ENCODE data around the gene RARB. TPM values are rescaled to one million over a fixed set of nuclear protein-coding genes. Genes with fewer than 3 reads are reported as not detected.

Gene RARB
- total RNA-seq, 1 experiment from 2014 or later: 7.1 TPM

DNA sequence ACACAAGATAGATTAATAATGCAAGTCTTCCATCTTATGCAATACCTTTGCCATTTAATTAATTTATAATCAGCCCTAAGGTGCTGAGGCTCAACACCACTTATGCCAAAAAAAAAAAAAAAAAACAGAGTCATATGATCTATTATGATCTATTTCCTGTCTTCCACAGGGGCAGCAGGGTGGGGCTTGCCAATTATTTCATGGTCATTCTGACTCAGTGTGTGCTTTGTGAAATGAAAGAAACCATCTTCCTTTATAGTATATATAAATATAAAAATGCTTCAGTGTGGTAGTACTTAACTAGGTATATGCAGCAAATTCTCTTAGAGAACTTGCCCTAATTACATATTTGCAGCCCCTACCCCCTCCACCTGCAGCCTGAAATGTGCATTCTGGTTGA is 7.2 kb upstream of the RARB start:
- no peak for DNase-seq (ENCODE audit: extremely low read depth, low read depth)

DNA sequence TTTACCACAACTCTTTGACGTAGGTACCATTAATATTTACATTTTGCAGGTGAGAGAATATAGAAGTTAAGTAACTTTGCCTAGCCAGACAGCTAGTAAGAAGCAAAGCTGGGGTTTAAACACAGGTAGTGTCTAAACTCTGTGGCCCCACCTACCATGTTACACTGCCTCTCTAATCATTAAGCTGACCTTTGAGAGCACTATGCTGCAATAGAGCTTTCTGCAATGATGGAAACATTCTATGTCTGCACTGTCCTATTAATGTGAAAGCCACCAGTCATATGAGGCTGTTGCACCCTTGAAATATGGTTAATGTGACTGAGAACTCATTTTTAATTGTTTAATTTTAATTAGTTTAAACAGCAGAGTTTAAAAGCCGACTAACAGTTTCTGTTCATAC is 6.3 kb upstream of the RARB start:
- no peak for DNase-seq (ENCODE audit: extremely low read depth, low read depth)

DNA sequence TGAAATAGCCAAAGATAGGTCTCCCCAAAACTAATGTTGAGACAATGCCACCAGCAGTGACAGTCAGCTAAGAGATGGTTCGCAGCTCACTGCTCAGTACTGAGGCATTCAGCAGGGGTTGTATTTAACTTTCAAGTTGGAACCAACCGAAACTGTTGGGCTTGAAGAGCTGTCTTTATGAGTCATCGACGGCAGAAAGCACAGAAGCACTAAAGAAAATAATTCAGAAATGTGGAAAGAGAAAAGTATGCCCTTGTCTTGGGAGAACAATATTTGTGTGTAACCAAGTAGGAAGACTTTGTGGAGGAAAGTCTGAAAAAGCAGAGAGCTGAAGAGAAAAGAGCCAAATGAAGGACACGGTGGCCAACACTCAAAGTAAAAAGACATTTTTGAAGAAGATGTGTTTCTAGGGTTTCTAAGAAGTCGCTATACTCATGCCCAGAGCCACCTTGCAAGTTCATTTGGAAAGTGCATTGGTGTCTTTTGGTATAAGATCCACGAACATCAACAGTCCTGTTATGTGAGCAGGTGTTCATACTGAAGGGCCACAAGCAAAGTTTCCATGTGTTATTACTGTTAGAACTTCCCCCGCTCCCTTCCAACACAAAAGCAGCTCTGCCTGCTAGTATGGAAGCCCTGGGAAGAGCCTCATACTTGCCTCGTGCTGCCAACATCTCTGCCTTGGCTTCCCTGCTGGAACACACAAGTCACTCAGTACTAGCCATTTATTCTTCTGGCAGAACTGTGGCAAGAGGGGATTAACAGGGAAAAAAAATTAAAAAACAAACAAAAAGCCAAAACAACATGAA is 4.1 kb upstream of the RARB start:
- DNase-seq (ENCODE audit: extremely low read depth, low read depth): no peak

DNA sequence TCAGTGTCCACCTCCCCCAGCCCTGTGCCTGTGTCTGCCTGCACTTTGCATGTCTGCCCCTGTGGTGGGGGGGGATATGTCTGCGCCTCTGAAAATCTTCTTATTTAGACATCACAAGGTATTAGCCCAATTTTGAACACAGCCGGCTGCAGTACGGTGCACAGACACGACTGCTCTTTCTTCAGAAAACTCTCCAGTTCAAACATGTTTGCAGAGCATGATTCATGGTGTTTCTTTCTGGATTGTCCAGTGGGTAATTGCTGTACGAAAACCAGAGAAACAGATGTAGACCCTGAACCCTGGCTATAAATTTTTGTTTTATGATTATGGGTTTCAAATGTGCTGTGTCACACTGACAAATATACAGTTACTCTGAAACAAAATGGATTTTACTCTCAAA is 3.4 kb upstream of the RARB start:
- DNase-seq (ENCODE audit: extremely low read depth, low read depth): no peak

DNA sequence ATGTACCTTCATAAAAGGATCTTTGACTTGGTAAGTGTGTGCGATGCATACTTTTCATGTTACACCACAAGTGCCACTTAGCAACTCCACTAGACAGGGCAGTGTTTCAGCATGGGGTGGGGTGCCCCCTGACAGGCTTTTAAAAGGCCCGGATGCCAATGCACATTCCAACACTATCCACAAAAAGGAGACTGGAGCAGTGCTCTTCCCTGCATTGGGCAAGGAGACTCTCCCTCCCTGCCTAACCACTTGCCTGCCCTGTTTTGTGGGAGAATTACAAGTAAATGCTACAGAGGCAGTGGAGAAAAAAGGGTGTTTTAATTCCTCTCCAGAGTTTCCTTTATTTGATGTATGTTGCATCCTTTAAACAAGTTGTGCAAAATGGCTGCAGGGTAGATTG is 1.7 kb upstream of the RARB start:
- DNase-seq (ENCODE audit: extremely low read depth, low read depth): peak; percentile 61

DNA sequence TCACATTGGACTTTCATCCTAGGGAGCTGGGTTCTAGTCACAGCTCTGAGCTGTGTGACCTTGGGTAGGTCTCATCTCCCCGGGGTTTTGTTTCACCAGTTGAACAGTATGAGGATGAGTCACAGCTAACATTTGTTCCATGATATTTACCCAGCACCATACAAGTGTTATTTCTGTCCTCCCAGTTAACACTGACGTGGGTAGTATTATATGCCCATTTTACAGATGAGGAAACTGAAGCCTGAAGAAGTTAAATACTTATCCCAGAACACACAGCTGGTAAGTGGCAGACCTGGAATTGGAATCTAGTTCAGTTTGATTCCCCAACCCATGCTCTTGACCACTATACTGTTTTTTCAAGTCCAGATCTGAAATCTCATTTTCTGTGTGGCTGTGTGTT is 908 bp upstream of the RARB start:
- peak; percentile 60 for DNase-seq (ENCODE audit: extremely low read depth, low read depth)

DNA sequence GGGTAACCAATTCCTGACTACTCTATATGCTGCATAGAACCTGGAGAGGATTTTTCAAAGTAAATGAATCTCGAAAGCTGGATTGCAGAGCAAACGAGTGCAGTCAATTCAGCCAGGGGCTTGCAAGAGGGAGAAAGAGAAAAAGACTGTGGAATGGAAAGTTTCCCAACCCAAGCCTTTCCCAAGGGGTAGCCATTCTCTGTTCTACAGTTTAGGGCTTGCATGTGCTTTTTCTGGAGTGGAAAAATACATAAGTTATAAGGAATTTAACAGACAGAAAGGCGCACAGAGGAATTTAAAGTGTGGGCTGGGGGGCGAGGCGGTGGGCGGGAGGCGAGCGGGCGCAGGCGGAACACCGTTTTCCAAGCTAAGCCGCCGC is 511 bp upstream of the RARB start:
- no peak for DNase-seq (ENCODE audit: extremely low read depth, low read depth)

DNA sequence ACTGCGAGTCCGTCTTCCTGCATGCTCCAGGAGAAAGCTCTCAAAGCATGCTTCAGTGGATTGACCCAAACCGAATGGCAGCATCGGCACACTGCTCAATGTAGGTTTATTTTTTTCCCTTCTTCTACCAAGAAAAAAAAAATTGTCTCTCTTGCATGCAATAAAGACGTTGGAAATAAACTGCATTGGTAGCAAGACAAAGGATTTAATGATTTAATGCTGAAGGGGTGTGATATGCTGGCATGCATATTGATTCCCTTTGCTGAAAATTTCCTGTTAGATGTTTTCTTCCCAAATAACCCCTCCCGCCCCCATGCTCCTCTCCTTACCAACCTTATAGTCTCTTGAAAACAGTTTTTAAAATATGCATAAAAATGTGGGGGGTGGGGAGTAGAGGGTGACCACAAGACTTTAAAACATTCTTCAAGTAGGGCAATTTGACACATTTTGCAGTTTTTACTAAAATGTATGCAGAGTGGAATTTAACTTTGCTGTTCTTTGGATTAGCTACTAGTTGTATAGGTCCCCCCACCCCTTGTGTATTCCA is 799 bp downstream of the RARB start:
- DNase-seq (ENCODE audit: extremely low read depth, low read depth): no peak

DNA sequence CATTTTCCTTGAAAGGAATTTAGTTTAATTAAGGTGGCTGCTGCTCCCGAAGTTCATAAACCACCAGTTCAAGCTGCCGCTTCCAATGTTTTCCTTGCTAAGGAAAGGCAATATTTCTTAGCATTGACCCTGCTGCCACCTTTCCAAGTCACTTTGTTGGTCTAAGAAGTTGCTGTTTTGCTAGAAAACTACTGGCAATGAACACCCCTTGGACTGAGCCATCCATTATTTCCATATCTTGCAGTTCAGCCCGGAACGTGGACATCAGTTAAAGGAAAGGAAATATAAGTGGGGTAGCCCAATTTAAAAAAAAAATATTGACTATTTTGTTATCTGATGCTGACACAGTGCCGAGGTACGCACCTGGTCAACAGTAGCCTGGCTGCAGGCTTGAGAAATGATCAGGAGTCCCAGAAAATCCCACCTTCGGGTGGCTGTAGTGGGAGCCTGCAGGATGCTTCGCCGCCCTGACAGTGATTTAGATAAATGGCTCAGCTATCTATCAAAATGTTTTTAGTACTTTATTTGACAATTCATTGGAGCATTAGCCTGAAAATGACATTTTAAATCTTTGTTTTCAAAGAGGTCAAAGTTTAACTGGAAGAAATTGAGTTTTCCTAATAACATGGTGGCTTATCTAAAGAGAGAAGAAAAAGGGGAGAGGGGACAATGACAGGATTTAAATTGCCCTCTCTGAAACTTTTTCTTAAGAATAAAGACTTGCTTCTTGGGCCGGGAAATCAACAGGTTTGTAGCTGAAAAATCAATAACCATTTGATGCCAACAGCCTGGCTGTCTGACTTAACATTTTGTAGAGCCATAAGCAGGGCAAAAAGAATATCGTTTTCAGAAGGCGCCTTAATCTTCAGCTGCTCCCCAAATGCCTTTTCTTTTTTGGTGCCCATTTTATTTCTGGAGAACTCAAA is 1.6 kb downstream of the RARB start:
- DNase-seq (ENCODE audit: extremely low read depth, low read depth): no peak

DNA sequence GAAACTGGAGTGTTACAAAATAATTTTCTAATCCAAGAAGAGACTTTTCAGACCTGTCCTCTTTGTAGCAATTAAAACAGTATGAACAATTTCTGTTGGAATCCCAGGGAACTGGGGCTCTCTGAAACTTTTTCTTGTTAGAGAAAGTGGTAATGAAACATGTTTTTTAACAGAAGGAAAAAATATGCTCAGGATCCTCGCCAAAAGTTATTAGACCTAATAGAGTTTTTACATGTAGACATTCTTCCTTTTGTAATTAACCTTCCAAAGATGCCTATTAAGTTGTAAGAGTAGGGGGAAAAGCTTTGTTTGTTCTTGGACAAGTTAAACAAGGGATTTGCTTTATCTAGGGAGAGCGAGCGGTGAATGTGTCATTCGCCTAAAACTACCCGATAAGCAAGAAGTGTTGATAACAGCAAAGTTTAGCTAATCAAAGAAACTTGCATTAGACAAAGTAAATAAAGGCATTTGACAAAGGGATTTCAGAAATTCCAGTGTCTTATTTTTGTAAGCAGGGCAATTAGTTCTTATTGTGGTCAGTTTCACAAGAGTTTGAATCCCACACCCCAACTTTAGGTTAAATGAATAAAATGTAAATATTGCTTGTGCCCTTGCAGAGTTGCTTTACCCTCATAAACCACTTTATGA is 2.3 kb downstream of the RARB start:
- no peak for DNase-seq (ENCODE audit: extremely low read depth, low read depth)

DNA sequence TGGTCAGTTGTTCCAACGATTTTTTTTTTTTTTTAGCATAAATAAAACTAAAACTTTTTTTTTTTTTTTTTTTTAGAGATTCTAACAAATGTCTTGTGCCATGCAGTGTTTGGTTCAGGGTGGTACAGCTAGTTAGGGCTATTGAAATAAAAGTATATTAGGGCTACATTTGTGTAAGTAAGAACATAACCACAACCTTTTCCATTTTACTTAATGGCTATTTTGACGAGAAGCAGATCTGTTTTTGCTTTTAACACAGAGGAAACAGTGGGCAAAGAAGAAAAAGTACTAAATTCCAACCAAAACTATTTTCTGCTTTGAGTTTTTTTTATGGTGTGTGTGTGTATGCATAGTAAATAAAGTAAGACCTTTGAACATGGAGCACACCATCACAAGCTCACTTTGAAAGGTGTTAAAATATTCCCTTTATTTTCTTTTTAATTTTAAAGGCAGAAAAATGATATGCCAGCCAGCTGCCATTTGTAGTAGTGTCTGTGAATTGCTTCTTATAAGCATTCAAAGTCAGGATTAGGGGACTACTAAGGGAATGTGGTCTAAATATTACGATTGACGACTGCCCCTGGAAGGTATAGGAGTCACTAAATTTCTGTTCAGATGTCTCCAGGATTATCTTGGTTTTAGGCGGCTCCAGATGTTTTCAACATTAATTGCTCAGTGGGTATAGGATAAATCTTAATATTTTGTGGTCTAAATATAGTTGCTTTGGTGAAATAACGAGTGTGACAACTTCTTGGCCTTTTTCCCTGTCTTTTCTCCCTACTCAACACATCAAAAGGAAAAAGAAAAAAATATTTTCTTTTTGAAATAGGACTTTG is 3.1 kb downstream of the RARB start:
- no peak for DNase-seq (ENCODE audit: extremely low read depth, low read depth)

DNA sequence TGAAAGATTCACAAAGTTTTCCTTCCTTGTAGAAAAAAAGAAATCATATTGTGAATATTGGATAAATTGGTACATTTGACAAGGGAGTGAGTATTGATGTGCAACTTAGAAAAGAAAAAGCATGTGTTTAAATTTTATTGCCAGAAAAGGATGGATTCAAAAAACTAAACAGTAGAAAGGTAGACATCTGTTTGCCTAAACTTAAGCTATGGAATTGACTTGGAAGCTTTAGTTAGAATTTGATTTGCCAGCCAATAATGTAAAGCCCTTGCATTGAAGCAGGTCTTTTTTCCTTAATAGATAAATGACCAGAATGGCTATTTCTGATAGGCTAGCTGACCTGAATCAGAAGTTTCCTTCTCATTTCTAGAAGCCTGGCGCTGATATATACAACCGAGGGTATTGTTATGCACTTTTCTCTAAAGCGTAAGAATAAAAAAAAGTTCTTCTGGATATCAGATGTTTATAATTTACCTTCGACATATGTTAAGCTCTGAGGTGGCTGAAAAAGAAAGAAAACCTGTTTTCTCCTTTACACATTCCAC is 4.2 kb downstream of the RARB start:
- DNase-seq (ENCODE audit: extremely low read depth, low read depth): no peak

DNA sequence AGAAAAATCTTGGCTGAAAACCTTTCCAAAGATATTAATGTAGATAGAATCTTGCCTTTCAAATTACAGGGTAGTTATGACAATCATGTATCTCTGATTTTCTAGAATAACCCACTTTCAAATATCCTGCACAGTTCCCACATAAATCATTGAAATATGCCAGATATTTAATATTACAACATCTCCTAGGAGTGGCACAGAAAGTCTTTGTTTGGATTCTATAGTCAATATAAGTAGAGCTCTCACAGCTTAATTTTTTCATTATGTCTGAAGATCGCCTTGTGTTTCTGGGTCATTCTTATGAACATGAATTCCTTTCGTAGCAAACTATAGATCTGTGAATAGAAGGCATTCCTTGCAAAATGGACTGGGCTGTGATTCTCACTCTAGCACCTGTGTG is 5.0 kb downstream of the RARB start:
- DNase-seq (ENCODE audit: extremely low read depth, low read depth): no peak

DNA sequence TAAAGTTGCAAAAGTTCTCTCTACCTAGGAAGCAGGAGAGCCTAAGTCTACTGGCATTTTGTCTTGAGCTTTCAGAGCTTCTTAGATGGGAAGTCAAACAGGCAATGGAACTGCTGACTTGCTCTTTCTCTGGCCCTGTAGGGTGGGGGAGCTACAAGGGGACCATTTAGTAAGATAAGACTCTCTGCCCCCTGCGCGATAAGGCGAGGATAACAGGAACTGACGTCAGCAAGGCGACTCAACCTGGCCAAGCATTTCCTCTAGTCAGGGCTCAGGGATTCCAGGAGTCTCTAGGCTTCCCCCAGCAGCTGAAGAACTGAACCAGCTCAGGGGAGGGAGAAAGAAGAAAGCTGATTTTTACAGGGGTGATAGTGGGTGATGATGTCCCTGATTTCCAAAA is 5.8 kb downstream of the RARB start:
- DNase-seq (ENCODE audit: extremely low read depth, low read depth): no peak

DNA sequence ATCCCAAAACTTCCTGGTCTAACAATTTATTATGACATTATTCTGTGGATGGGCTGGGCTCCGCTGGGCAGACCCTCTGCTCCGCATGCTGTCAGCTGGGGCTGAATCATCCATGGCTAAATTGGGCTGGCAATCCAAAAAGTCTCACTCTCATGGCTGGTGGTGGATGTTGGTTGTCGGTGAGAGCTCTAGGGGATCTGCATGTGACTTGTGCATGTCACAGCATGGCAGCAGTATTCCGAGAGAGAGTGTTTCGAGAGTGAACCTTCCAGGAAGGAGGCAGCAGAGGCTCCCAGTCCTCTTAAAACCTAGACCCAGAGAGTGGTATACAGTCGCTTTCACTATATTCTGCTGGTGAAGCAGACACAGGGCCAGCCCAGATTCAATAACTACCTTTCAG is 9.9 kb downstream of the RARB start:
- no peak for DNase-seq (ENCODE audit: extremely low read depth, low read depth)

DNA sequence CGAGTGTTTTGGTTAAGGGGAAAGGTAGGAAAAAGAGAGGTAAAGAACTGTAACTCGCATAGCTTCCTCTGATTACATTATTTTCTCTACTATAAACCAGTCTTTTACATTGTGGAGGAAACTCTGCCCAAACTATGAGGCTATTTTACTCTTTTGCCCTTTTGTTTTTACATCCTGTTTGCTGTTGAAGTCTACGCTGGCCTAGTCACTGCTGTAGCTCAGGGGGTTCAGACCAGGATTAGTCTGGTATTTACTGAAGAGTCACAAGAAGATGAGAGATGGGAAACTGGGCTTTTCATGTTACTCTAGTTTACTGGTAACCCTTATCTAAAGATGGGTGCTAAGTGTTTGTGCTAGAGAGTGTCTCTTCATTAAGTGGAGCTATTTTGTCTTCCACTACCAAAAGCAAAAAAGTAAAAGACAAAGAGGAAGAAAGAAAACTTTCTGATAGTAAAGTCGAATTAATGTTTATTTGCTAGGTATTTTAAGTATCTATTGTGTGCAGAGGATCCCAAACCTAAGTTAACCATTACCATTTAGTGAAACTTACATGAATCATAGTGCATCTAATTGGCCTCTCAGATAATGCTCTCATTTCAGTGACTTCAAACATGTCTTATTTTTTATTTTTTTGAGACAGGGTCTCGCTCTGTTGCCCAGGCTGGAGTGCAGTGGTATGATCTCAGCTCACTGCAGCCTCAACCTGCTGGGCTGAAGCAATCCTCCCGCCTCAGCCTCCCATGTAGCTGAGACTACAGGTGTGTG is 10.9 kb downstream of the RARB start:
- DNase-seq (ENCODE audit: extremely low read depth, low read depth): no peak

DNA sequence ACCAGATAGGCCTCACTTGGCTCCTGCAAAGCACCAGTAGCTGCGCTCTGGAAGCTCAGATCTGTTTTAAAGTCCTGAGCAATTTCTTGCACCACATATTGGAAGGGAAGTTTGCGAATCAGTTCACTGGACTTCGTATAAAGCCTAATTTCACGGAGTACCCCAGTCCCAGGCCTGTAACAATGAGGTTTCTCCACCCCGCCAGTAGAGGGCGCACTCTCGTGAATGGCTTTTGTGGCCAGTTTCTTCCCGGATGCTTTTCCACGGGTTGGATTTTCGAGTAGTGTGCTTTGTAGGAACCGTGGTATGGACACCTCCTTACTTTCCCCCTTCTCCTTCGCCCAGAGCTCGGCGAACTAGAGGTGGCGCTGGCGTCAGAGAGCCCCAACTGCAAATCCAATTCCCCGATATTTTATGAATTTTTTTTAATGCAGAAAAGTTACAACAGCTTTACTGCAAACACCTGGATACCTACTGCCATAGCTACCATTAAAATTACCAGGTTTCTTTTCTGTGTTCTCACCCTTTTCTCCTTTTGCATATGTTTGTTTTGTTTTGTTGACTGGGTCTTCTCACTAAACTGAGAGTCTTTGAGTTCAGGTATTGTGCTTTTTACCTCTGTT is 13.3 kb downstream of the RARB start:
- no peak for DNase-seq (ENCODE audit: extremely low read depth, low read depth)

DNA sequence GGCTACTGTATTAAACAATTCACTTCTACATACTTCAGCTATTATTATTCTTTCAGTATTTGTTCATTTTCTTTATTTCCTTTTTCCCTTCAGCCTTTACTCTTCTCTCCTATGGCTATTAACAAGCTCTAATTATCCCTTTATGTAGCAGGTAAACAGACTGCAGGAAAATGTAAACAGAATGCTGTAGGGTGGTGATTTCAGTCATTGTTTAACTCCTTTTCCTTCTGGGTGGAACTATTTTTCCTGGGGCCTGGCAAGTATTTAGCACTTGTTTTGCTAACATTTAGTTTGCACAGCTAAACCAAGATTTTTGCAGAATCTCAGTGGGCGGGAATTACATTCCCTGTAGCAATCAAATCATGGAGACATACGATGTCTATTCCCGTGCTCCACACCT is 14.4 kb downstream of the RARB start:
- no peak for DNase-seq (ENCODE audit: extremely low read depth, low read depth)

DNA sequence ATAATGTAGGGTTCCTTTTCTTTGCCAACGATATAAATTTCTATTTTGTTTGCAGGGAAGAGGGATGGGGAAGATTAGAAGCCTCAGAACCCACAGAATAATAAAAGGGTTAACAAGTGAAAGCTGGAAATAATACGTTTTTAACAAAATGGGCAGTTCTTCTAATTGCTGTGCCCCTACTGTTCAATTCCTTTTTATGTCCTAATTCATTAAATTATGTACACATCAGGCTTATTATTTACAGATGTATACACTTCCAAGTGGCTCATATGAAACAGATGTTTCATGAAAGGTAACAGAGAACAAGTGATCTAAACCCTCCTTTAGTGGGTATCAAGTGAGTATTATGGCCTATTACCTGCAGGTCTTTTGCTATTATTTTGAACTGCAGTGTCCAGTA is 16.2 kb downstream of the RARB start:
- no peak for DNase-seq (ENCODE audit: extremely low read depth, low read depth)

Data from NCI-H460 (cell line).